ENCODE measurements around the gene NACC1. TPM values are rescaled to one million over a fixed set of nuclear protein-coding genes. Genes with fewer than 3 reads are reported as not detected.

NACC1 gene
- total RNA-seq, 4 donors from 2014 or later: 31.6 to 54.2 (median 36.5) TPM

- 94 to 100% methylated on average over 6 to 20 of the region's 20 CpGs for whole genome bisulfite sequencing, 2 donors (ENCODE audit: low coverage in 1 of 2)
- Histone ChIP-seq H3K27ac (no peak overlapping the region), H3K4me3 (no peak overlapping the region), H3K4me1 (peaks cover 6 to 19% (median 15%) of the 10 kb centered on the region in 4 donors), H3K27me3 (no peaks in the 10 kb centered on the region), H3K9me3 (no peaks in the 10 kb centered on the region), H3K36me3 (no peaks in the 10 kb centered on the region)
- DNase-seq: no peak
- TF ChIP-seq EP300 (IDR thresholded peaks at IDR 0.05; ENCODE audit: low read depth) (no peak), CTCF (IDR thresholded peaks at IDR 0.05) (no peak), POLR2A (IDR thresholded peaks at IDR 0.05) (no peak)
- intact Hi-C loops (cut with DNase I; ENCODE audit: low total_unique reads) (no loop called here), in situ Hi-C loops (cut with MboI; ENCODE audit: low pct_ligation_motif_present in 1 of 4, low pct_unique_long_range_greater_than_20kb in 1 of 4, low sequenced_read_pairs in 3 of 4) (loop anchor here in 1 of 4 donors (25.0 kb wide), 1 partner anchor 139 kb away; no protein-coding TSS in a partner anchor)
Measured at GRCh38 chr19:13122980-13123957, 5.2 kb downstream of the NACC1 start.

- H3K27me3 ChIP-seq: no peaks in the 10 kb centered on the region
- in situ Hi-C loops (cut with MboI; ENCODE audit: low pct_ligation_motif_present in 1 of 4, low pct_unique_long_range_greater_than_20kb in 1 of 4, low sequenced_read_pairs in 3 of 4) (no loop called here), intact Hi-C loops (cut with DNase I; ENCODE audit: low total_unique reads) (loop anchor here (5.0 kb wide), 1 partner anchor 135 kb away; no protein-coding TSS in a partner anchor)
- no peak overlapping the region for H3K27ac ChIP-seq
- DNase-seq: no peak
- H3K4me3 ChIP-seq: no peak overlapping the region
- no peaks in the 10 kb centered on the region for H3K9me3 ChIP-seq
- no peaks in the 10 kb centered on the region for H3K36me3 ChIP-seq
- H3K4me1 ChIP-seq: no peaks in the 10 kb centered on the region
- TF ChIP-seq EP300 (IDR thresholded peaks at IDR 0.05; ENCODE audit: low read depth): no peak
- no peak for TF ChIP-seq POLR2AphosphoS5 (IDR thresholded peaks at IDR 0.05)
- TF ChIP-seq CTCF (IDR thresholded peaks at IDR 0.05): no peak
- TF ChIP-seq POLR2A (IDR thresholded peaks at IDR 0.05): no peak
- 88% methylated on average over 9 of the region's 9 CpGs; no CpG with 5 or more reads in 1 of the 2 donors for WGBS, 2 donors (ENCODE audit: low coverage in 1 of 2)
Measured at GRCh38 chr19:13127051-13127450, 9.0 kb downstream of the NACC1 start.

GRCh38 chr19:13127811-13128575, 9.9 kb downstream of the NACC1 start:
- no peaks in the 10 kb centered on the region for H3K9me3 ChIP-seq
- in situ Hi-C loops (cut with MboI; ENCODE audit: low pct_ligation_motif_present in 1 of 4, low pct_unique_long_range_greater_than_20kb in 1 of 4, low sequenced_read_pairs in 3 of 4): no loop called here
- DNase-seq: no peak
- H3K27ac ChIP-seq: no peak overlapping the region
- no peaks in the 10 kb centered on the region for H3K36me3 ChIP-seq
- H3K4me1 ChIP-seq: no peaks in the 10 kb centered on the region
- intact Hi-C loops (cut with DNase I; ENCODE audit: low total_unique reads): loop anchor here (5.0 kb wide), 1 partner anchor 134 kb away; no protein-coding TSS in a partner anchor
- no peaks in the 10 kb centered on the region for H3K27me3 ChIP-seq
- WGBS, 2 donors (ENCODE audit: low coverage in 1 of 2): 60 to 92% methylated on average over 2 to 6 of the region's 6 CpGs
- TF ChIP-seq POLR2A (IDR thresholded peaks at IDR 0.05) (no peak), CTCF (IDR thresholded peaks at IDR 0.05) (no peak), EP300 (IDR thresholded peaks at IDR 0.05; ENCODE audit: low read depth) (no peak), POLR2AphosphoS5 (IDR thresholded peaks at IDR 0.05) (no peak)
- H3K4me3 ChIP-seq: no peak overlapping the region

GRCh38 chr19:13128583-13128982, 10.5 kb downstream of the NACC1 start:
- Histone ChIP-seq H3K27ac (no peak overlapping the region), H3K27me3 (no peaks in the 10 kb centered on the region), H3K4me1 (peaks cover 0 to 3% (median 0%) of the 10 kb centered on the region in 4 donors), H3K9me3 (no peaks in the 10 kb centered on the region), H3K4me3 (no peak overlapping the region), H3K36me3 (no peaks in the 10 kb centered on the region)
- whole genome bisulfite sequencing, 2 donors (ENCODE audit: low coverage in 1 of 2): 75% methylated on average over 1 of the region's 1 CpG; no CpG with 5 or more reads in 1 of the 2 donors
- intact Hi-C loops (cut with DNase I; ENCODE audit: low total_unique reads): loop anchor here (5.0 kb wide), 1 partner anchor 134 kb away; no protein-coding TSS in a partner anchor
- DNase-seq: no peak
- in situ Hi-C loops (cut with MboI; ENCODE audit: low pct_ligation_motif_present in 1 of 4, low pct_unique_long_range_greater_than_20kb in 1 of 4, low sequenced_read_pairs in 3 of 4): no loop called here
- TF ChIP-seq POLR2AphosphoS5 (IDR thresholded peaks at IDR 0.05) (no peak), POLR2A (IDR thresholded peaks at IDR 0.05) (no peak), EP300 (IDR thresholded peaks at IDR 0.05; ENCODE audit: low read depth) (no peak), CTCF (IDR thresholded peaks at IDR 0.05) (no peak)

Measured in transverse colon (tissue), 4 donors.